Osteoblast (primary cell): ENCODE data around the gene SLC39A10. TPM values are rescaled to one million over a fixed set of nuclear protein-coding genes. Genes with fewer than 3 reads are reported as not detected.
"Not testable (repeated sequence)": the region's sequence is repeated elsewhere in the genome, so short reads cannot be mapped to it uniquely, and the experiment has no call there.

Source experiments
- DNase-seq: peaks from one replicate; pipeline ENCODE4 v3.0.0; 2011; ENCODE audit warnings: low spot score, mixed read lengths; ENCODE audit not compliant: insufficient read length; ENCODE audit errors: missing footprints
- H2AFZ ChIP-seq: 2 replicates; pipeline ENCODE4 v1.6.0; 2011; ENCODE audit warnings: mild to moderate bottlenecking, low read length
- H3K27ac ChIP-seq: 2 replicates; pipeline ENCODE4 v1.5.1; 2011; ENCODE audit warnings: mild to moderate bottlenecking, low read depth, low read length, moderate library complexity
- H3K27me3 ChIP-seq: 2 replicates; pipeline ENCODE4 v1.6.0; 2012; ENCODE audit warnings: mild to moderate bottlenecking, control low read depth, inconsistent platforms, low read length, moderate library complexity; ENCODE audit not compliant: insufficient read depth
- H3K36me3 ChIP-seq: 2 replicates; pipeline ENCODE4 v1.5.1; 2011; ENCODE audit warnings: mild to moderate bottlenecking, low read length, control low read depth, moderate library complexity; ENCODE audit not compliant: insufficient read depth
- H3K4me1 ChIP-seq: 2 replicates; pipeline ENCODE4 v1.5.1; 2011; ENCODE audit warnings: mild to moderate bottlenecking, low read length, control low read depth, moderate library complexity; ENCODE audit not compliant: insufficient read depth
- H3K4me2 ChIP-seq: 2 replicates; pipeline ENCODE4 v1.6.0; 2011; ENCODE audit warnings: mild to moderate bottlenecking, low read length; ENCODE audit not compliant: insufficient read depth
- H3K4me3 ChIP-seq: fragments of 200-600 bp; sonication (generic); 3 replicates; pipeline ENCODE4 v1.5.1; 2012; ENCODE audit warnings: mild to moderate bottlenecking, low read length, inconsistent platforms; ENCODE audit not compliant: insufficient read depth
- H3K79me2 ChIP-seq: 2 replicates; pipeline ENCODE4 v1.6.0; 2012; ENCODE audit warnings: mild to moderate bottlenecking, low read length, control low read depth, inconsistent platforms; ENCODE audit not compliant: insufficient read depth
- H3K9me3 ChIP-seq: 2 replicates; pipeline ENCODE4 v1.5.1; 2011; ENCODE audit warnings: low read depth, low read length, control low read depth
- H4K20me1 ChIP-seq: 2 replicates; pipeline ENCODE4 v1.6.0; 2012; ENCODE audit warnings: mild to moderate bottlenecking, low read length, control low read depth; ENCODE audit not compliant: insufficient read depth
- total RNA-seq: library from RNA; depleted of rRNA; stranded (reverse); fragments of >200 nt; gene quantifications from 2 replicates; pipeline ENCODE4 v1.2.3, GENCODE V29; 2012
- TF ChIP-seq, protein P1 (sequence below): IDR thresholded peaks from 2 replicates; pipeline ENCODE4 v1.5.1; 2011; ENCODE audit warnings: mild to moderate bottlenecking, low read depth, low read length, moderate library complexity; ENCODE audit errors: extremely low read depth

Gene SLC39A10
- total RNA-seq, 1 donor: 31.8 TPM

DNA sequence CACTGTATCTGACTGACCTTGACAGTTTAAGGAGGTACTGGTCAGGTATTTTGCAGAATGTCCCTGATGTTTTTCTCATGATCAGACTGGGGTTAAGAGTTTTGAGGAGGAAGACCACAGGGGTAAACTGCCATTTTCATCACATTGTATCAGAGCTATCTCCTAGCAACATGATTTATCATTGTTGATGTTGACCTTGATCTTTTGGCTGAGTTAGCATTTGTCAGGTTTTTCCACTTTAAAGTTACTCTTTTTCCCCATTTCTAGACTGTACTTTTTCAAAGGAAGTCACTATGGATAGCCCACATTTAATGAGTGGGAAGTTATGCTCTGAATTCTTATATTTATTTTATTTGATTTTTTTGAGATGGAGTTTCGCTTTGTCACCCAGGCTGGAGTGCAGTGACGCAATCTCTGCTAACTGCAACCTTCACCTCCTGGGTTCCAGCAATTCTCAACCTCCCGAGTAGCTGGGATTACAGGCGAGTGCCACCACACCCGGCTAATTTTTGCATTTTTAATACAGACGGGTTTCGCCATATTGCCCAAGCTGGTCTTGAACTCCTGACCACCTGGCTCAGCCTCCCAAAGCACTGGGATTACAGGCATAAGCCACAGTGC is 17.7 kb upstream of the SLC39A10 start:
- H3K79me2 ChIP-seq: no peaks in the 10 kb centered on the region
- H3K4me1 ChIP-seq: no peaks in the 10 kb centered on the region
- H2AFZ ChIP-seq: no peak overlapping the region

DNA sequence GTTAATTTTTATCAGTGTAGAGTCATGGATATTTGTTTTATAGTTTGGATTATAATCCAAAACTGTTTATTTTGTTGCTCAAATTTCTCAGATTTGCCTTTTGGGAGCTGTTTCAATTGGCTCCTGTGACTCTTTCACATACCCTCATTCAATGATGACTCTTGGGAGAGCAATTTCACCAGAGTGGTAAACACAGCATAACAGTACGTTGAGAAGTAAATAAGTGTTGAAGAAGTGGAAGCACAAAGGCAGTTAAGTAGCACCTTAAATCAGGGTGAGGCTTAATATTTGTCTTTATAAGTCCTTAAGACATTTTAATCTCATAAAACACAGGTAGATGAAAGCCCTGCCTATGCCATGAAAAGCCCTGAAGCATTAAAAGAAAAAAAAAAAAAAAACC is 17.1 kb upstream of the SLC39A10 start:
- H3K9me3 ChIP-seq: no peaks in the 10 kb centered on the region
- no peak overlapping the region for H3K4me3 ChIP-seq
- no peak overlapping the region for H3K27ac ChIP-seq
- no peak overlapping the region for H2AFZ ChIP-seq
- TF ChIP-seq, protein P1, sequence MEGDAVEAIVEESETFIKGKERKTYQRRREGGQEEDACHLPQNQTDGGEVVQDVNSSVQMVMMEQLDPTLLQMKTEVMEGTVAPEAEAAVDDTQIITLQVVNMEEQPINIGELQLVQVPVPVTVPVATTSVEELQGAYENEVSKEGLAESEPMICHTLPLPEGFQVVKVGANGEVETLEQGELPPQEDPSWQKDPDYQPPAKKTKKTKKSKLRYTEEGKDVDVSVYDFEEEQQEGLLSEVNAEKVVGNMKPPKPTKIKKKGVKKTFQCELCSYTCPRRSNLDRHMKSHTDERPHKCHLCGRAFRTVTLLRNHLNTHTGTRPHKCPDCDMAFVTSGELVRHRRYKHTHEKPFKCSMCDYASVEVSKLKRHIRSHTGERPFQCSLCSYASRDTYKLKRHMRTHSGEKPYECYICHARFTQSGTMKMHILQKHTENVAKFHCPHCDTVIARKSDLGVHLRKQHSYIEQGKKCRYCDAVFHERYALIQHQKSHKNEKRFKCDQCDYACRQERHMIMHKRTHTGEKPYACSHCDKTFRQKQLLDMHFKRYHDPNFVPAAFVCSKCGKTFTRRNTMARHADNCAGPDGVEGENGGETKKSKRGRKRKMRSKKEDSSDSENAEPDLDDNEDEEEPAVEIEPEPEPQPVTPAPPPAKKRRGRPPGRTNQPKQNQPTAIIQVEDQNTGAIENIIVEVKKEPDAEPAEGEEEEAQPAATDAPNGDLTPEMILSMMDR: no peak
- H3K79me2 ChIP-seq: no peaks in the 10 kb centered on the region
- DNase-seq: no peak
- H3K27me3 ChIP-seq: no peaks in the 10 kb centered on the region
- H3K4me1 ChIP-seq: no peaks in the 10 kb centered on the region
- no peaks in the 10 kb centered on the region for H3K36me3 ChIP-seq
- no peak overlapping the region for H3K4me2 ChIP-seq
- H4K20me1 ChIP-seq: no peaks in the 10 kb centered on the region

More for the DNA sequence above, 17.7 kb upstream of the SLC39A10 start:
- no peak overlapping the region for H3K27ac ChIP-seq
- DNase-seq: no peak
- H3K4me3 ChIP-seq: no peak overlapping the region
- H3K36me3 ChIP-seq: no peaks in the 10 kb centered on the region
- no peaks in the 10 kb centered on the region for H4K20me1 ChIP-seq
- TF ChIP-seq, protein P1: no peak
- H3K9me3 ChIP-seq: no peaks in the 10 kb centered on the region
- no peak overlapping the region for H3K4me2 ChIP-seq
- no peaks in the 10 kb centered on the region for H3K27me3 ChIP-seq

DNA sequence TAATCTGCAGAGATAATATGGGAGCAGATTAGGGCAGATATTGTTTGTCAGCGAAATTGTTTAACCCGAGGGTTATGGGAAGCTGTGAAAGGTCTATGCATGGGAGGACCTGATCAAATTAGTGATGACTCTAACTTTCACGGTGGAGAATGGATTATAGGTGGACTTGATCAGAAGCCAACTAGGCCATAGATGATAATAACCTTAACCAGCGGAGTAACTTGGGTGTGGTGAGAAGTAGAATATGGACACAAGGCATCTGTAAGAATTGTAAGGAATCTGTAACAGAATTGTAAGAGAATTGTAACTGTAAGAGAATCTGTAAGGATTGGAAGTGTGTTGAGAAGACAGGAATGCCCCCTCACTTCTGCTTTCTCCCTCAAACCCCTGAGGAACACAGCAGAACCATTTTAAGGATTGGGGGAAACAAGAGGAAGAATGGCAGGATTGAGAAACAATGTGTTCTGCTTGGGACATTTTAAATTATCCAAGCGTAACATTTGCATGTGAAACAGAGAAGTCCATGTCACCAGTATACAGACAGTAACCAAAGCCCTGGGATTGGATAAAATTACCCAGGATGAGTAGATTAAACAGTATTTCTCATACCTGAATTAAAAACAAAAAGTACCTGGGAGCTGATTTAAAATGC is 14.9 kb upstream of the SLC39A10 start:
- Histone ChIP-seq H2AFZ (no peak overlapping the region), H3K79me2 (no peaks in the 10 kb centered on the region), H3K27me3 (no peaks in the 10 kb centered on the region), H3K4me3 (no peak overlapping the region), H3K4me1 (no peaks in the 10 kb centered on the region), H3K9me3 (no peaks in the 10 kb centered on the region), H3K27ac (no peak overlapping the region), H4K20me1 (no peaks in the 10 kb centered on the region), H3K36me3 (no peaks in the 10 kb centered on the region), H3K4me2 (no peak overlapping the region)
- no peak for DNase-seq
- TF ChIP-seq, protein P1: no peak

DNA sequence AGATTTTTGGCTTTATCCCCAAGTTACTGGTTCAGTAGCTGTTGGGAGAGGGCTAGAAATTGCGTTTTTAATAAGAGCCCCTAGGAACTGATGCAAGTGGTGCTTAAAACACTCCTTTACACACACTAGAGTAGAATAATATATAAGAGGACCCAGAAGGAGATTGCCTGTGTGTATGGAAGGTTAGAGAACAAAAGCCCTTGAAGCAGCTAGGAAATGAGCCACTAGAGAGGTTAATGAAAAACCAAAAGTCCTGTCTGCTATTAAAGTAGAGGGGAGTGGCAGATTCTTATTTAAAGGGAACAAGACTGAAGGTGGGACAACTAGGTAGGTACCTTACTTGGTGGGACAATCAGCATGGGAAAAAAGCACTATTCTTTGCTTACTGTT is 14.4 kb upstream of the SLC39A10 start:
- no peak for DNase-seq
- TF ChIP-seq, protein P1: no peak
- no peaks in the 10 kb centered on the region for H3K36me3 ChIP-seq

DNA sequence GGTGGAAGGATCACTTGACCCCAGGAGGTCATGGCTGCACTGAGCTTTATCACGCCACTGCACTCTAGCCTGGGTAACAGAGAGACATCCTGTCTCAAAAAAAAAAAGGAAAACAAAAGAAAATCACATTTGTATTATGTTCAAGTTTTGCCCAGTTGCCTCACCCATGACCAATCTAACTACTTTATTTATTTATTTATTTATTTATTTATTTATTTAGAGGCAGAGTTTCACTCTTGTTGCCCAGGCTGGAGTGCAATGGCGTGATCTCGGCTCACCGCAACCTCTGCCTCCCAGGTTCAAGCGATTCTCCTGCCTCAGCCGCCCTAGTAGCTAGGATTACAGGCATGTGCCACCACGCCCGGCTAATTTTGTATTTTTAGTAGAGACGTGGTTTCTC is 12.3 kb upstream of the SLC39A10 start:
- H4K20me1 ChIP-seq, H3K4me1 ChIP-seq, H3K4me3 ChIP-seq: not testable (repeated sequence)

More for the DNA sequence above, 14.4 kb upstream of the SLC39A10 start:
- no peaks in the 10 kb centered on the region for H4K20me1 ChIP-seq
- H3K4me1 ChIP-seq: no peaks in the 10 kb centered on the region
- H2AFZ ChIP-seq: no peak overlapping the region
- H3K9me3 ChIP-seq: no peaks in the 10 kb centered on the region
- no peak overlapping the region for H3K4me2 ChIP-seq
- no peak overlapping the region for H3K27ac ChIP-seq
- no peak overlapping the region for H3K4me3 ChIP-seq
- H3K27me3 ChIP-seq: no peaks in the 10 kb centered on the region
- no peaks in the 10 kb centered on the region for H3K79me2 ChIP-seq

More for the DNA sequence above, 12.3 kb upstream of the SLC39A10 start:
- H3K36me3 ChIP-seq, H3K27me3 ChIP-seq, H2AFZ ChIP-seq, H3K4me2 ChIP-seq, H3K9me3 ChIP-seq, DNase-seq, H3K79me2 ChIP-seq, H3K27ac ChIP-seq: not testable (repeated sequence)
